Panc1 (cell line): Measurements from ENCODE around the gene NALCN. TPM values are rescaled to one million over a fixed set of nuclear protein-coding genes. Genes with fewer than 3 reads are reported as not detected.

Experiments
- ATAC-seq: fragments of 200-7000 bp; cut with Tn5 transposase; 2 replicates; pipeline ENCODE4 v1.9.1; 2020; ENCODE audit warnings: mild to moderate bottlenecking, moderate library complexity
- BruUV-seq: library from RNA; stranded (reverse); fragments of 400-500 nt; replicated peaks from 2 replicates; lab custom pipeline; 2021; lab: Mats Ljungman, UMichigan
- CTCF ChIA-PET: fragments of 300-600 bp; sonication (Branson Sonifier 250); formaldehyde crosslinking; loops from one replicate; lab custom pipeline; 2022; ENCODE audit warnings: antibody characterized with exemption; lab: Charles Lee
- POLR2A ChIA-PET: fragments of 300-600 bp; sonication (Branson Sonifier 250); formaldehyde crosslinking; loops from one replicate; lab custom pipeline; 2022; ENCODE audit warnings: antibody characterized with exemption; lab: Charles Lee
- DNase-seq: peaks from one replicate; pipeline ENCODE4 v3.0.0-alpha.2; 2010; ENCODE audit warnings: low read depth, low spot score
- H3K27ac ChIP-seq: 2 replicates; pipeline ENCODE4 v1.5.1; 2011; ENCODE audit warnings: mild to moderate bottlenecking, low read length, inconsistent platforms
- H3K27me3 ChIP-seq: fragments of 200-500 bp; sonication (Bioruptor generic); 2 replicates; pipeline ENCODE4 v1.6.0; 2014; ENCODE audit warnings: low read length, inconsistent platforms; ENCODE audit not compliant: control insufficient read depth, insufficient read depth
- H3K36me3 ChIP-seq: fragments of 200-500 bp; sonication (Bioruptor generic); 2 replicates; pipeline ENCODE4 v1.5.1; 2014; ENCODE audit warnings: inconsistent platforms, mild to moderate bottlenecking, low read length, moderate library complexity; ENCODE audit not compliant: control insufficient read depth, insufficient read depth
- H3K4me1 ChIP-seq: 2 replicates; pipeline ENCODE4 v1.5.1; 2011; ENCODE audit warnings: inconsistent platforms, mild to moderate bottlenecking, low read length, moderate library complexity; ENCODE audit not compliant: control insufficient read depth, insufficient read depth
- H3K4me3 ChIP-seq, 2 experiments: 2 replicates each; pipeline ENCODE4 v1.5.1; 2011 to 2012; ENCODE audit warnings: low read depth in 2 of 2, low read length in 2 of 2, mild to moderate bottlenecking in 2 of 2, inconsistent platforms in 1 of 2, moderate library complexity in 1 of 2
- H3K9me3 ChIP-seq: fragments of 200-500 bp; sonication (Bioruptor generic); 2 replicates; pipeline ENCODE4 v1.5.1; 2014; ENCODE audit warnings: low read depth, mild to moderate bottlenecking, inconsistent platforms, low read length, moderate library complexity; ENCODE audit not compliant: control insufficient read depth, insufficient read depth
- POLR2AphosphoS5 ChIP-seq: IDR thresholded peaks from 2 replicates; pipeline ENCODE4 v1.6.1; 2012; ENCODE audit warnings: mild to moderate bottlenecking, low read depth, low read length, moderate library complexity
- SIN3A ChIP-seq: IDR thresholded peaks from 2 replicates; pipeline ENCODE4 v1.6.1; 2012; ENCODE audit warnings: low read depth, mild to moderate bottlenecking, low read length, moderate library complexity, borderline replicate concordance; ENCODE audit not compliant: insufficient read depth
- TCF7L2 ChIP-seq: IDR thresholded peaks from 2 replicates; pipeline ENCODE4 v1.6.1; 2011; ENCODE audit warnings: mild to moderate bottlenecking, low read depth, low read length, inconsistent platforms
- in situ Hi-C: cut with HindIII; loops from 2 replicates; pipeline ENCODE4 v1.10.0; 2016; ENCODE audit warnings: low sequenced_read_pairs, low pct_unique_long_range_greater_than_20kb
- intact Hi-C: fragments of 100-400 bp; cut with micrococcal nuclease; formaldehyde crosslinking; loops from one replicate; pipeline ENCODE4 v1.10.0; 2022; ENCODE audit not compliant: unreplicated experiment
- total RNA-seq: library from RNA; stranded (reverse); gene quantifications from one replicate; pipeline ENCODE4 v1.2.1, GENCODE V29; 2021; ENCODE audit not compliant: unreplicated experiment
- TF ChIP-seq, protein P1 (sequence below), 2 experiments: IDR thresholded peaks; 2 replicates each; pipeline ENCODE4 v1.6.1; 2011 to 2012; ENCODE audit warnings: low read depth in 2 of 2, control low read depth in 1 of 2, low read length in 1 of 2, mild to moderate bottlenecking in 1 of 2, moderate library complexity in 1 of 2; ENCODE audit not compliant: insufficient read depth in 1 of 2
- TF ChIP-seq, protein P2 (sequence below): fragments of 450-650 bp; IDR thresholded peaks from 2 replicates; pipeline ENCODE4 v1.5.1; 2017; ENCODE audit warnings: mild to moderate bottlenecking

The NALCN gene
- total RNA-seq, 1 experiment from 2014 or later = 10.9 TPM

DNA sequence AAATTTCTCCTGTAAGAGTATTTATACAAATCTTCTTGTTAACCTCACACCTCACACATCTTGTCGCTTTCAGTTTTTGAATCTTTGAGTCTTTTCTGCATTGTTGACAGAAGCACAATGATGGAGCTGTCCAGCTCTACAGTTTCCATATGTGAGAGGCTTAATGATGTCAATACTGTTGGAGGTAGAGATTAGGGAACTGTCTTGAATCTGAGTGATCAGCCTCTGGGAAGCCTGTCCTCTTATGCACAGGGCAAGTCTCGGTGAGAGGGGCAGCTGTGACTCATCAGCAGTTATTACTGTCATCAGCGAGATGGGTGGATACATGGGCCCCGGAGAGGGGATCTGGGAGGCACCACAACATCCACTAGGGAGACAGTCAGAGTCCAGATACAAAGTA lies 31.5 kb upstream of the NALCN start:
- ChIA-PET POLR2A (no interaction called here), CTCF (no interaction called here)
- no peak overlapping the region for H3K4me3 ChIP-seq
- H3K27ac ChIP-seq = peak overlapping the region; percentile 79; the same call in 1 of the 2 replicates
- no peaks in the 10 kb centered on the region for H3K27me3 ChIP-seq
- H3K36me3 ChIP-seq = no peaks in the 10 kb centered on the region
- intact Hi-C loops (no loop called here), in situ Hi-C loops (no loop called here)
- TF ChIP-seq, protein P1, sequence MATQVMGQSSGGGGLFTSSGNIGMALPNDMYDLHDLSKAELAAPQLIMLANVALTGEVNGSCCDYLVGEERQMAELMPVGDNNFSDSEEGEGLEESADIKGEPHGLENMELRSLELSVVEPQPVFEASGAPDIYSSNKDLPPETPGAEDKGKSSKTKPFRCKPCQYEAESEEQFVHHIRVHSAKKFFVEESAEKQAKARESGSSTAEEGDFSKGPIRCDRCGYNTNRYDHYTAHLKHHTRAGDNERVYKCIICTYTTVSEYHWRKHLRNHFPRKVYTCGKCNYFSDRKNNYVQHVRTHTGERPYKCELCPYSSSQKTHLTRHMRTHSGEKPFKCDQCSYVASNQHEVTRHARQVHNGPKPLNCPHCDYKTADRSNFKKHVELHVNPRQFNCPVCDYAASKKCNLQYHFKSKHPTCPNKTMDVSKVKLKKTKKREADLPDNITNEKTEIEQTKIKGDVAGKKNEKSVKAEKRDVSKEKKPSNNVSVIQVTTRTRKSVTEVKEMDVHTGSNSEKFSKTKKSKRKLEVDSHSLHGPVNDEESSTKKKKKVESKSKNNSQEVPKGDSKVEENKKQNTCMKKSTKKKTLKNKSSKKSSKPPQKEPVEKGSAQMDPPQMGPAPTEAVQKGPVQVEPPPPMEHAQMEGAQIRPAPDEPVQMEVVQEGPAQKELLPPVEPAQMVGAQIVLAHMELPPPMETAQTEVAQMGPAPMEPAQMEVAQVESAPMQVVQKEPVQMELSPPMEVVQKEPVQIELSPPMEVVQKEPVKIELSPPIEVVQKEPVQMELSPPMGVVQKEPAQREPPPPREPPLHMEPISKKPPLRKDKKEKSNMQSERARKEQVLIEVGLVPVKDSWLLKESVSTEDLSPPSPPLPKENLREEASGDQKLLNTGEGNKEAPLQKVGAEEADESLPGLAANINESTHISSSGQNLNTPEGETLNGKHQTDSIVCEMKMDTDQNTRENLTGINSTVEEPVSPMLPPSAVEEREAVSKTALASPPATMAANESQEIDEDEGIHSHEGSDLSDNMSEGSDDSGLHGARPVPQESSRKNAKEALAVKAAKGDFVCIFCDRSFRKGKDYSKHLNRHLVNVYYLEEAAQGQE (IDR thresholded peaks at IDR 0.05; ENCODE audit: insufficient read depth in 1 of 2, low read depth in 2 of 2, low read length in 1 of 2) = peak in 1 of 2 experiments; percentile 35; a peak in 1 of 4 replicates
- TF ChIP-seq TCF7L2 (no peak), SIN3A (no peak), POLR2AphosphoS5 (no peak)
- BruUV-seq = no TSS peak
- no peak for DNase-seq
- no peaks in the 10 kb centered on the region for H3K9me3 ChIP-seq
- no peak for ATAC-seq
- peaks cover 20% of the 10 kb centered on the region; the same call in 1 of the 2 replicates for H3K4me1 ChIP-seq

DNA sequence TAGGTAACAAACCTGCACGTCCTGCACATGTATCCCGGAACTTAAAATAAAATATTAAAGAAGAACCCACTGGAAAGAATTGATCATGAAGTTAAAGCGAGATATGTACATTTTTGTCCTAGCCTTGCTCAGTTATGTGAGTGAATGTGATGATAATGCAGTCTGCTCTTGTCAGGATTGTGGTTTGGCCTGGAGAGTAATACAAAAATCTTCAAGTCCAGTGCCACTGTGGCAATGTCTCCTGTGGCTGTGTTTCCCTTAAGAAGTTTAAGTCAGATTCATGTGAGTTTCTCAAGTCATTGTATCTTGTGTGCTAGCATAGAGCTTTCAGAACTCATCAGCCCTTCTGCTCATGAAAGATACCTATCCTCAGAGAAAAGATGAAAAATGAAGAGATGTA lies 18.2 kb upstream of the NALCN start:
- no TSS peak for BruUV-seq
- Histone ChIP-seq H3K36me3 (no peaks in the 10 kb centered on the region), H3K27me3 (no peaks in the 10 kb centered on the region), H3K27ac (no peak overlapping the region), H3K9me3 (no peaks in the 10 kb centered on the region), H3K4me1 (no peaks in the 10 kb centered on the region), H3K4me3 (no peak overlapping the region)
- ChIA-PET POLR2A (no interaction called here), CTCF (no interaction called here)
- in situ Hi-C loops (no loop called here), intact Hi-C loops (no loop called here)
- no peak for ATAC-seq
- no peak for DNase-seq
- TF ChIP-seq TCF7L2 = no peak
- TF ChIP-seq SIN3A = no peak
- TF ChIP-seq, protein P2, sequence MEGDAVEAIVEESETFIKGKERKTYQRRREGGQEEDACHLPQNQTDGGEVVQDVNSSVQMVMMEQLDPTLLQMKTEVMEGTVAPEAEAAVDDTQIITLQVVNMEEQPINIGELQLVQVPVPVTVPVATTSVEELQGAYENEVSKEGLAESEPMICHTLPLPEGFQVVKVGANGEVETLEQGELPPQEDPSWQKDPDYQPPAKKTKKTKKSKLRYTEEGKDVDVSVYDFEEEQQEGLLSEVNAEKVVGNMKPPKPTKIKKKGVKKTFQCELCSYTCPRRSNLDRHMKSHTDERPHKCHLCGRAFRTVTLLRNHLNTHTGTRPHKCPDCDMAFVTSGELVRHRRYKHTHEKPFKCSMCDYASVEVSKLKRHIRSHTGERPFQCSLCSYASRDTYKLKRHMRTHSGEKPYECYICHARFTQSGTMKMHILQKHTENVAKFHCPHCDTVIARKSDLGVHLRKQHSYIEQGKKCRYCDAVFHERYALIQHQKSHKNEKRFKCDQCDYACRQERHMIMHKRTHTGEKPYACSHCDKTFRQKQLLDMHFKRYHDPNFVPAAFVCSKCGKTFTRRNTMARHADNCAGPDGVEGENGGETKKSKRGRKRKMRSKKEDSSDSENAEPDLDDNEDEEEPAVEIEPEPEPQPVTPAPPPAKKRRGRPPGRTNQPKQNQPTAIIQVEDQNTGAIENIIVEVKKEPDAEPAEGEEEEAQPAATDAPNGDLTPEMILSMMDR = no peak
- TF ChIP-seq POLR2AphosphoS5 = no peak
- TF ChIP-seq, protein P1 (IDR thresholded peaks at IDR 0.05; ENCODE audit: insufficient read depth in 1 of 2, low read depth in 2 of 2, low read length in 1 of 2) = no peak
